ENCODE measurements around the gene C14orf132.

The C14orf132 gene

DNA sequence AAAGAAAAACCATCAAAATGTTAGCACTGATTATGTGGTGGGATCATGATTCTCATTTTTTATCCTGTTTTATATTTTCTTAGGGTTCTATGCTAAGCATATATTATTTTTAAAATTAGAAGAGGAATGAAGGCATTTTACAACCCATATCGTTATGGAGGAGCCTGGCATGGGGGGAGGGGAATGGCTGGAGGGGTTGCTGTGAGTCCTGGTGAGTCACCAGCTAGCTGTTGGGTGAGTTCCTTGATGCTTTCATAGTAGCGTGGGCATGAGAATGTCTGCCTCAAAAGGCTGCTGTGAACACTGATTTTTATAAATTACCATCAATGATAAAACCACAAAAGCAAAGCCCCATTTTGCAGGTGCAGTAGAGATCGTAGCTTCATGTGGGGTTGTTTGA lies 46.9 kb downstream of the C14orf132 start:
- TF ChIP-seq POLR2AphosphoS5 (IDR thresholded peaks at IDR 0.05; ENCODE audit: low read depth, low read length) (no peak), PAX5 (IDR thresholded peaks at IDR 0.05; ENCODE audit: insufficient read depth, low read length, severe bottlenecking) (no peak), SPI1 (IDR thresholded peaks at IDR 0.05; ENCODE audit: low read depth, low read length) (no peak), TAF1 (IDR thresholded peaks at IDR 0.05; ENCODE audit: low read depth, low read length) (no peak), POU2F2 (IDR thresholded peaks at IDR 0.05; ENCODE audit: low read depth, low read length) (no peak), POLR2A (IDR thresholded peaks at IDR 0.05; ENCODE audit: low read depth, low read length) (no peak)
- DNase-seq (ENCODE audit: insufficient read length, low spot score), result no peak
- FAIRE-seq, result no peak

DNA sequence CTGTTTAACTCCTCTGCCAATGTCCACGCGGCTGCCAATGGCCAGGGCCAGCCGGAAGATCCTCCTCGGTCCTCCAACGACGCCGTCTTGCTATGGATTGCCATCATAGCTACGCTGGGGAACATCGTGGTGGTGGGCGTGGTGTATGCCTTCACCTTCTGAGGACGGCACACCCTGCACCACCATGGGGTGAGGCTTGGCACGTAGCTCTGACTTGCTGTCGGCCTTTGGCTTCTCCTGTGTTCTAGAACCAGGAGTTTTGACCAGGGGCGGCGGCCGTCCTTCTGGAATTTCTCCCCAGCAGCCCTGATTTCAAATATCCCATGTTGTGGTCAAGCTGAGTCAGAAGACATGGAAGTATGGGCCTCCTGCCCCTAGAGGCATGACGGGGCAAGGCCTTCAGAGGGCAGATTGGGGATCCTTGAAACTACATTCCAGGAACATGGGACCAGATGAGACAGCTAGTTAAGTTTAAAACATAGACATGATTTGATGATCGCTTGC lies 47.5 kb downstream of the C14orf132 start:
- TF ChIP-seq TAF1 (IDR thresholded peaks at IDR 0.05; ENCODE audit: low read depth, low read length) (no peak), SPI1 (IDR thresholded peaks at IDR 0.05; ENCODE audit: low read depth, low read length) (no peak), POU2F2 (IDR thresholded peaks at IDR 0.05; ENCODE audit: low read depth, low read length) (no peak), POLR2A (IDR thresholded peaks at IDR 0.05; ENCODE audit: low read depth, low read length) (no peak), PAX5 (IDR thresholded peaks at IDR 0.05; ENCODE audit: insufficient read depth, low read length, severe bottlenecking) (no peak), POLR2AphosphoS5 (IDR thresholded peaks at IDR 0.05; ENCODE audit: low read depth, low read length) (no peak)
- DNase-seq (ENCODE audit: insufficient read length, low spot score), result no peak
- FAIRE-seq, result no peak

DNA sequence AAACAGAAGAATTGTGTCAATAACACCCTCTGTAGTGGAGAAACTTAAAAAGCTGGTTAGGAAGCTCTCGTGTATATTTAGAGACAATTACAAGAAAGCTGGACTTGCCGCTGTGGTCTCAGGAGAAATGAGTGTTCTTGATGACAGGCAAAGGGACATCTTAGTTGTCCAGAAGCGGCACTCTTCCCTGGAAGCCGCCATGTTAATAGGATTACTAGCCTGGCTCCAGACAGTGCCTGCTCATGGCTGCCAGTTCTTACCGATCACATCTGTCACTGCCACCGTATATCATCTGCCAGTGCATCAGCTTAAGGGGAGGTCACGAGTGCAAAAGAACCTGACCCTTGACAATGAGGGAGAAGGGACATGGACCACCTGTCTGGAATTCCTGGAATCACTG lies 48.9 kb downstream of the C14orf132 start:
- no peak for TF ChIP-seq POLR2A (IDR thresholded peaks at IDR 0.05; ENCODE audit: low read depth, low read length)
- TF ChIP-seq SPI1 (IDR thresholded peaks at IDR 0.05; ENCODE audit: low read depth, low read length), result no peak
- no peak for TF ChIP-seq PAX5 (IDR thresholded peaks at IDR 0.05; ENCODE audit: insufficient read depth, low read length, severe bottlenecking)
- TF ChIP-seq POU2F2 (IDR thresholded peaks at IDR 0.05; ENCODE audit: low read depth, low read length), result no peak
- no peak for TF ChIP-seq TAF1 (IDR thresholded peaks at IDR 0.05; ENCODE audit: low read depth, low read length)
- no peak for TF ChIP-seq POLR2AphosphoS5 (IDR thresholded peaks at IDR 0.05; ENCODE audit: low read depth, low read length)
- FAIRE-seq, result no peak
- no peak for DNase-seq (ENCODE audit: insufficient read length, low spot score)

DNA sequence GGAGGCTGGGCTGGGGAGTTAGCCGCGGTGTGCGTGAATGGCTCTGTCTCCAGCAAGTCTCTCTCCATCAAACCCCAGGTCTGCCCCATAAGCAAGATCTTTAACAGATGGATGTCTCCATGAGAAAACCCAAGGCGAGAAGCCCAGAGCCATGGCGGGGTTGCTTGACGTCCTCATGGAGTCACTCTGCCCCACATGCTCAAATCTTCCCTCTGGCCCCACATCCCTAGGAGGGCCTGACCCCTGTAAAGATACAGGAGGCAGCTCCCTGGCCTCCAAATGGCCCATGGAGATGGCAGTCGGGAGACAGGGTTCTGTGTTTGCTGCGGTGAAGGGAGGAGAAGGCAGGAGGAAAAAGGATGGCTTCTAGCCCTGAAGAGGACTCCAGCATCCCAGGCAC lies 49.3 kb downstream of the C14orf132 start:
- FAIRE-seq, result no peak
- TF ChIP-seq TAF1 (IDR thresholded peaks at IDR 0.05; ENCODE audit: low read depth, low read length), result no peak
- DNase-seq (ENCODE audit: insufficient read length, low spot score), result no peak

DNA sequence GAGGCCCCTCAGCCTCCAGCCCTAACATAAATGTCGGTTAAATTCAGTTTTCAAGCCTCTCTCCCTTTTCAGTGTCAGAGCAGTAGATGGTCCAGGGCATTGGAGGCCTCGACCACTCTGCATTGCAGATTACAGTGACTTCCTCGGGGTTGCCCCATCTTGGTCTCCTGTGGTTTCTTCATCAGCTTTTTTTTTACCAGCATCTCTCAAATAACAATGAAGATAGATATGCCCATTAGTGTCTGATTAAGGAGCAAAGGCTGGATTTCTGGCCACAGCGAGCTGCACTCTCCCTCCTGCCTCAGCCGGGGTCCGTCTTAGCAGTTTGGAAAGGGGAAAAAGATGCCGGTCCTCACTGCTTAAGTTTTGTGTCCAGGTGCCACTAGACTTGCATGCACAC lies 49.7 kb downstream of the C14orf132 start:
- no peak for DNase-seq (ENCODE audit: insufficient read length, low spot score)
- no peak for FAIRE-seq
- TF ChIP-seq POLR2A (IDR thresholded peaks at IDR 0.05; ENCODE audit: low read depth, low read length) (no peak), TAF1 (IDR thresholded peaks at IDR 0.05; ENCODE audit: low read depth, low read length) (no peak), PAX5 (IDR thresholded peaks at IDR 0.05; ENCODE audit: insufficient read depth, low read length, severe bottlenecking) (no peak), POU2F2 (IDR thresholded peaks at IDR 0.05; ENCODE audit: low read depth, low read length) (no peak), POLR2AphosphoS5 (IDR thresholded peaks at IDR 0.05; ENCODE audit: low read depth, low read length) (no peak), SPI1 (IDR thresholded peaks at IDR 0.05; ENCODE audit: low read depth, low read length) (no peak)

DNA sequence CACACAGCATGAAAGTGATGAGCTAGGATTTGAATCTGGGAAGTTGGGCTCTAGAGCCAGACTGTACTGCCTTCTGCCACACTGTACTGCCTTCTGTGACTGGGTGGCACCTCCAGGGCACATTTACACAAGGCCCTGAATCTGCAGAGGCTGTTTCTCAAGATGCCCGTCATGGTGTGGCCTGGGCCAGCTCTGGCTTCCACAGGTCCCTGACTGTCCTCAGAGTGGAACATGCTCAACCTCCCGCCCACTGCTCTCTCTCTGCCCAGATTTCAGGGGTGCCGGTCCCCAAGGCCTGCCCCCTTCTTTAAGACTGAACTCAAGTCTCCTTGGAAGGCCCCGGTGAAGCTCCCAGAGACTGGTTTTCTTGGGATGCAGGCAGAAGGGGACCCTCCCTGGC lies 50.2 kb downstream of the C14orf132 start:
- FAIRE-seq (no peak), DNase-seq (ENCODE audit: insufficient read length, low spot score) (no peak)

DNA sequence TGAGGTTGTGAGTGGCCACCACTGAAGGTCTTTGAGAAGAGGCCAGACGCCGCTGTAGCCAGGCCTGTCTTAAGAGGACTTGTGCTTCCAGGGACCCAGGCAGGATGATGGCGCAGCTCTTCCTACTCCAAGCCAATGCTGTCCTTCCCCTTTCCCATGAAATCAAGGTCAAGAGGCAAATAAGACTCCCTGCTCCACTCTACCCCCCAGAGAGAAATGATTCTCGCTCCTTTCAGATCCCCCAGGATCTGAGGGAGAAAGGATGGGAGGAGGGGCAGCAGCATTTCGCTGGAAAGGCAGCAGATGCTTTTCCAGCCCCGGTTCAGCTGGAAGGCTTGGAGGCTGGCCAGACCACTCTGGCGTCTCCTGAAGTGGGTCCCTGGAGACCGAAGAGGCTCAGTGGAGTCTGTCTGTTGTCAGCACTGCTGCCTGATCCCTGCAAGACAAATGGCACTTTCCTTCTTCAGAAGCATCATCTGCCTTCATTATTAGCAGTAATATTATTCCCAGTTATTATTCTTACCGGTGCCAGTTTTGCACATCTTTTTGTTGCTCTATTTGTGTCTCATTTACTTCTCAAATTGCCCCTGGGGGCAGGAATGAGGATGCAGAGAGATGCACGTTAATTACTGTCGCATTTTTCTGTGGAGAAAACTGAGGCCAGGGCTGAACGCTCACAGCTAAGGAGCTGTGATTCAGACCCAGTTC lies 51.4 kb downstream of the C14orf132 start:
- FAIRE-seq (no peak), DNase-seq (ENCODE audit: insufficient read length, low spot score) (no peak)
- no peak for TF ChIP-seq POU2F2 (IDR thresholded peaks at IDR 0.05; ENCODE audit: low read depth, low read length)
- TF ChIP-seq PAX5 (IDR thresholded peaks at IDR 0.05; ENCODE audit: insufficient read depth, low read length, severe bottlenecking), result no peak
- TF ChIP-seq POLR2AphosphoS5 (IDR thresholded peaks at IDR 0.05; ENCODE audit: low read depth, low read length), result no peak
- TF ChIP-seq SPI1 (IDR thresholded peaks at IDR 0.05; ENCODE audit: low read depth, low read length), result no peak
- TF ChIP-seq TAF1 (IDR thresholded peaks at IDR 0.05; ENCODE audit: low read depth, low read length), result no peak
- no peak for TF ChIP-seq POLR2A (IDR thresholded peaks at IDR 0.05; ENCODE audit: low read depth, low read length)

More for the DNA sequence above, 50.2 kb downstream of the C14orf132 start:
- TF ChIP-seq PAX5 (IDR thresholded peaks at IDR 0.05; ENCODE audit: insufficient read depth, low read length, severe bottlenecking) (no peak), POU2F2 (IDR thresholded peaks at IDR 0.05; ENCODE audit: low read depth, low read length) (no peak), POLR2AphosphoS5 (IDR thresholded peaks at IDR 0.05; ENCODE audit: low read depth, low read length) (no peak)

DNA sequence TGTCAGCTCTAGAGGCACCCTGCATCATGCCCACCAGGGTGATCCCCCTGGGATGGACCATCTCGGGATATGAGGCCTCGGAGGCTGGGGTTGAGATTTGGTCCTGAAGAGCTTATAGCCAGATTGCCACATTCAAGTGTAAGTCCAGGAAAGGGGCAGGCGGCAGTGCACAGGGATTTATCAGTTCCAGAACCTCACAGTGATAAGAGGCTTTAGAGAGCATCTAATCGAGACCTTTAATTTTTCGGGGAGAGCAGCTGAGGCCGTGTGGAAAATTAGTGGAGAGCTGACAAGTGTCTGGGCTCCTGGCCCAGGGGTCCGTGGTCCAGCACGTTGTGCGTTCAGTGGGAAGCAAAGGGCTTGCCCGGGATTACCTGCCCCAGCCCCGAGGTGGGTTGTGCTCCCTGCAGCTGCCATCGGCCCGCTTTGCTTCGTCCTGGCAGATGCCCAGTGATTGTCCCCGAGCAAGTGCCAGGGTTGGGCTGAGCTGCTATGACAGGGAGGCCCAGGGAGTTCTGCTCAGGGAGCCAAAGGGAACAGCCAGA lies 52.1 kb downstream of the C14orf132 start:
- DNase-seq (ENCODE audit: insufficient read length, low spot score), result no peak
- TF ChIP-seq POLR2A (IDR thresholded peaks at IDR 0.05; ENCODE audit: low read depth, low read length), result no peak
- TF ChIP-seq TAF1 (IDR thresholded peaks at IDR 0.05; ENCODE audit: low read depth, low read length), result no peak
- TF ChIP-seq POU2F2 (IDR thresholded peaks at IDR 0.05; ENCODE audit: low read depth, low read length), result no peak
- TF ChIP-seq POLR2AphosphoS5 (IDR thresholded peaks at IDR 0.05; ENCODE audit: low read depth, low read length), result no peak
- no peak for TF ChIP-seq SPI1 (IDR thresholded peaks at IDR 0.05; ENCODE audit: low read depth, low read length)
- FAIRE-seq, result no peak

DNA sequence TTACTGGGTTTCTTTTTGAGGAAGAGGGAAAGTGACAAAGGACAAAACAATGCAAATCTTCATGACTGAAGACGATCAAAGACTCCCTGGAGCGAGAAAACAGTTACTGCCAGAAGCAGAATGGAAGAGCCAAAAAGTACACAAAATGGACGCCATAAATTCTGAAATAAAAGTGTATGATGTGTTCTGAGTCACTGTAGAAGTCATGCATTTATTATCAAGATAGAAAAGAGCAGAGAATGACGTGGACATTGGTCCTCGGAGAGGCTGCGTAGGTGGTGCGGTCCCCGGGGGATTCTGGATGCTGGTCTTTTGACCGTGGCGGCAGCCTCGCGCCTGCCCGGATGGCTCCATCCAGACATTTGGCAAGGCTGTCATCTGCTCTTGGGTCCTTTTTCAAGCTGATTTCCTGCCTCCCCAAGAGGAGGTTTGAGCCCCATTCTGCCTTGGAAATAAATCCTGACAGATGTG lies 52.8 kb downstream of the C14orf132 start:
- FAIRE-seq (no peak), DNase-seq (ENCODE audit: insufficient read length, low spot score) (no peak)
- no peak for TF ChIP-seq TAF1 (IDR thresholded peaks at IDR 0.05; ENCODE audit: low read depth, low read length)
- TF ChIP-seq POU2F2 (IDR thresholded peaks at IDR 0.05; ENCODE audit: low read depth, low read length), result no peak
- TF ChIP-seq PAX5 (IDR thresholded peaks at IDR 0.05; ENCODE audit: insufficient read depth, low read length, severe bottlenecking), result no peak
- no peak for TF ChIP-seq POLR2AphosphoS5 (IDR thresholded peaks at IDR 0.05; ENCODE audit: low read depth, low read length)
- no peak for TF ChIP-seq SPI1 (IDR thresholded peaks at IDR 0.05; ENCODE audit: low read depth, low read length)
- no peak for TF ChIP-seq POLR2A (IDR thresholded peaks at IDR 0.05; ENCODE audit: low read depth, low read length)

DNA sequence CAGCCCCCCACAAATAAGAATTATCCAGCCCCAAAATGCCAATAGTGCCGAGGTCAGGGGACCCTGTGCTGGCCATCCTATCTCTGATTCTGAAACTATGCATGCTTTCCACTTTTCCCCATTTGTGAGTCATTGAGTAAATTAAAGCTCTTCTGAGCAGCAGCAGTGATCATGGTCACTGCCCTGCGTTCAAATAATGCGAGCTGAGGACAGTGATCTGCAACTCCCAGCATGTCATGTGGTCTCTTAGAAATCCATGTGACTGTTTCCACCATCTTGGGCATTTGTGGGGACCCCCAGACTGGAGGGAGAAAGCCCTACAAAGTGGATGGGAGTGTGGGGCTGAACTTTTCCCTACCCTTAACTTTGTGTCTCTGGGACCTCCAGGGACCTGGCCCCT lies 53.8 kb downstream of the C14orf132 start:
- FAIRE-seq, result no peak

More for the DNA sequence above, 53.8 kb downstream of the C14orf132 start:
- TF ChIP-seq POU2F2 (IDR thresholded peaks at IDR 0.05; ENCODE audit: low read depth, low read length) (no peak), POLR2A (IDR thresholded peaks at IDR 0.05; ENCODE audit: low read depth, low read length) (no peak), PAX5 (IDR thresholded peaks at IDR 0.05; ENCODE audit: insufficient read depth, low read length, severe bottlenecking) (no peak), TAF1 (IDR thresholded peaks at IDR 0.05; ENCODE audit: low read depth, low read length) (no peak), POLR2AphosphoS5 (IDR thresholded peaks at IDR 0.05; ENCODE audit: low read depth, low read length) (no peak), SPI1 (IDR thresholded peaks at IDR 0.05; ENCODE audit: low read depth, low read length) (no peak)
- no peak for DNase-seq (ENCODE audit: insufficient read length, low spot score)
